ENCODE data around the gene CCDC88B.

The CCDC88B gene

GRCh38 chr11:64339754-64340408 lies at the start of gene CCDC88B:
TSS of gene CCDC88B (plus strand) at chr11:64340204. CDS start at chr11:64340267, 63 bp downstream.
- DNase-seq (ENCODE audit: low spot score): no peak

DNA sequence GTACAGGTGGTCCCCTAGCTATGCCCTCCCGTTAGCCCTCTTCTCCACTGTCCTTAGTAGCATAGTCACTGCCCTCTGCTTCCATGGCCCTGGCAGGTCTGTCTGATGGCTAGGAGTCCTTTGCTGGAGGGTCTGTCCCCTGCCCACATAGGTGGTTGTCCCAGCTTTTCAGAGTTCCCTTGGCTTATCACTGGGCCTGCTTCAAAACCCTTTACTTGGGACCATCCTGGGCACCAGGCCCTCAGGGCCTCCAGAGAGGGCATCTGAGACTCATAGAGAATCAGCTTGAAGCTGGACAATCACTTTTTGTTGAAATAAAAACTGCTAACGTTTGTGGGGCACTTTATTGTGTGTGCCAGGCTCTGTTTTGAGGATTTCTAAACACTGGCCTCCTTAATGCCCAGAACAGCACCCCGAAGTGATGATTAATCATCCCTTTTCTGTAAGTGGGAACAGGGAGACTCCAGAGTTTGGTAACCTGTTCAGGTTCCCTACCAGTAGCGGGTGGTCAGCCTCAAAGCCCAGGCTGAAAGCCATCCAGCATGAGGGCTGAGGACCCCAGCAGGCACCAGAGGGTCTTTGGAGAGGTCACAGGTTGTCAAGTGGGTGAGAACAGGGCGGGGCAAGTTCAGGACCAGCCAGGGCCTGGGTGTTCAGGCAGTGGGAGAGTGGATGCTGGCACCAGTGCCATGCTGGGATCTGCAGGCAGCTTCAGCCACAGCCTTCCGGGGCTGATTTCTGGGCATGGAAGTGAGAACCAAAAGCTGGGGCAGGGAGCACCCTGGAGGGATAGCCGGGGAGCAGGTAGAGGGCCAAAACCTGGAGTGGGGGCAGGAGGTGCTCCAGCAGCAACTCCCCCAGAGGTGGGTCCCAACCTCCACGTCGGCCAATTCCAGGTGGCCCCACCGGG lies 49.4 kb upstream of the CCDC88B start:
- no peak for DNase-seq (ENCODE audit: low spot score)

DNA sequence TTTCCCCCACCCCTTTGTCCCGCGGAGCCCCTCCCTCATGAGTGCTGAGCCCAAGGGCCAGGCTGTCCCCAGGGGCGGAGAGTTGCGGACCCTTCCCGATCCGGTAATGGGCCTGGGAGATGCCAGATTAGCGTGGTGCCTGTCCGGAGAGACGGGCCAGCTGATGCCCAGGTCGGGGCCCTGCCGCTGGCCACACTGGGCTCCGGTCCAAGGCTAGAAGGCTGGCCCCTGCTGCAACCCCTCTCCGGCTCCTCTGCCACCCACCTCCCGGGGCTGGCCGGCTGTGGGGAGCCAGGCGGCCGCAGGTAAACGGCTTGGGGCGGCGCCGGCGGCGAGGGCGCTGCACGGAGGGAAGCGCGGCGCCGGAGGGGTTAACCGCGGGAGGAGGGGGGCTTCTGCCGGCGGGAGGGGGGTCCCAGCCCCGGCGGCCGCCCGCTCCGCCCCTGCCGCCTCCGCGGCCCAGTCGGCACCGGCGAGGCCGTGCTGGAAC lies 48.7 kb upstream of the CCDC88B start, which contains the start of gene KCNK4:
KCNK4 (plus strand) TSS at position 41 of the 490 bp plus-strand sequence. CDS start 1,717 bp downstream, outside the sequence.
- no peak for DNase-seq (ENCODE audit: low spot score)

- no peak for DNase-seq (ENCODE audit: low spot score)
Observed at GRCh38 chr11:64291752-64292459, 48.1 kb upstream of the CCDC88B start.

DNA sequence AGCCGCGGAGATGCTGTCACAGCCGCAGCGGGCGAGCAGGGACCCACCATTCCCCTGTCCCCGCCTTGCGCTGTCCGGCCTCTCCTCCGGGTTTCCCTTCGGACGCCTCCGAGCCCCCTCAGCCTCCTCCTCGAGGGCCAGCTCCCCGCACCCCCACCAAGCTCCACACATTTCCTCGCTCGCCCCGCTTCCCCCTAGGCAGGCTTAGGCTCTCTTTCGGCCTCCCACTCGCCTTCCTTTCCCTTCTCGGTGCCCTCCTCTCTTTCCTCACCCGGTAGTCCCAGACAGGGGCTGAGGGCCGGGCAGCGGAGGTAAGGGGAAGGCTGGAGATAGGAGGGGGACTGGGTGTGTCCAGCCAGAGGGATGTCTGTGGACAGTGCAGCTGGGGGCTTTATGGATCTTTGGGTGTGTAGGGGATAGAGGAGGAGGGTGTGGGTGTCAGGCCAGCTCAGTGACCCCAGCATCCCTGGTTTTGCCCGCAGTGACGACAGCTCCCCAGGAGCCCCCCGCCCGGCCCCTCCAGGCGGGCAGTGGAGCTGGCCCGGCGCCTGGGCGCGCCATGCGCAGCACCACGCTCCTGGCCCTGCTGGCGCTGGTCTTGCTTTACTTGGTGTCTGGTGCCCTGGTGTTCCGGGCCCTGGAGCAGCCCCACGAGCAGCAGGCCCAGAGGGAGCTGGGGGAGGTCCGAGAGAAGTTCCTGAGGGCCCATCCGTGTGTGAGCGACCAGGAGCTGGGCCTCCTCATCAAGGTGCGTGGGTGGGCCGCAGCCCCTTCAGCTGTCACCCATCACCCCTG lies 47.3 kb upstream of the CCDC88B start:
- DNase-seq (ENCODE audit: low spot score): no peak

DNA sequence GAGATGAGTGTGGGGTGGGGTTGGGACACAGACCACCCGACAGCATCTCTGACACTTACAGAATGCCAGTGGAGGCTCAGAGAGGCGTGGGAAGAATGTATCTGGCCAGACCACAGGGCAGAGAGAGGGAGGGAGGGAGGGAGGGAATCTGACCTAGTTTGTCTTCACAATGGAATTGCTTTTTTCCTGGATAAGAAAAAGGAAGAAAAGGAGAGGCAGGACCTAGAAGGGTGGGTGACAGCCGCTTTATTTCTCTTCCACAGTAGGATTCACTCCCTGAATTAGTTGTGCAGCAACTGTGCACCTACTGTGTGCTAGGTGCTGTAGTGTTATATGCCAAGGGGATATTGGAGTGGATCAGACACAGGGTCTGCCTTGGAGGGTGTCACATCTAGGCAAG lies 45.2 kb upstream of the CCDC88B start:
- peak; percentile 72 for DNase-seq (ENCODE audit: low spot score)

- no peak for DNase-seq (ENCODE audit: low spot score)
Observed at GRCh38 chr11:64295760-64296159, 44.2 kb upstream of the CCDC88B start.

GRCh38 chr11:64296236-64296635 lies 43.8 kb upstream of the CCDC88B start:
- DNase-seq (ENCODE audit: low spot score): no peak

- DNase-seq (ENCODE audit: low spot score): no peak
Observed at GRCh38 chr11:64296830-64297698, 42.9 kb upstream of the CCDC88B start.

- DNase-seq (ENCODE audit: low spot score): no peak
Observed at GRCh38 chr11:64297699-64298358, 42.2 kb upstream of the CCDC88B start.

DNA sequence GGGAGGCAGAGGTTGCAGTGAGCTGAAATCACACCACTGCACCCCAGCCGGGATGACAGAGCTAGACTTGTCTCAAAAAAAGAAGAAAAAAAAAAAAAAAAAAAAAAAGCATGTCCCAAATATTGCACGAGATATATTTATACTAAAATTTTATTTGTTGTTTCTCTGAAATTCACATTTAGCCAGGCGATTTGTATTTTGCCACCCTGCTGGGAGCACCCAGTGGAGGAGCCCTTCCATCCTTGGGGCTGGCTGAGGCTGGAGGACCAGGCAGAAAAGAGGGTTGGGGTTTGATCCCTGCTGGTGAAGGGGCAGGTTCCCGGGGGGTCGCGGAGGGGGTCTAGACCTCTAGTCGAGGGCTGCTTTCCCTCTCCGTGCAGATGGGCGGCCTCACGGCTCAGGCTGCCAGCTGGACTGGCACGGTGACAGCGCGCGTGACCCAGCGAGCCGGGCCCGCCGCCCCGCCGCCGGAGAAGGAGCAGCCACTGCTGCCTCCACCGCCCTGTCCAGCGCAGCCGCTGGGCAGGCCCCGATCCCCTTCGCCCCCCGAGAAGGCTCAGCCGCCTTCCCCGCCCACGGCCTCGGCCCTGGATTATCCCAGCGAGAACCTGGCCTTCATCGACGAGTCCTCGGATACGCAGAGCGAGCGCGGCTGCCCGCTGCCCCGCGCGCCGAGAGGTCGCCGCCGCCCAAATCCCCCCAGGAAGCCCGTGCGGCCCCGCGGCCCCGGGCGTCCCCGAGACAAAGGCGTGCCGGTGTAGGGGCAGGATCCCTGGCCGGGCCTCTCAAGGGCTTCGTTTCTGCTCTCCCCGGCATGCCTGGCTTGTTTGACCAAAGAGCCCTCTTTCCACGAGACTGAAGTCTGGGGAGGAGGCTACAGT lies 40.8 kb upstream of the CCDC88B start:
- no peak for DNase-seq (ENCODE audit: low spot score)

GRCh38 chr11:64299847-64300648 lies 40.0 kb upstream of the CCDC88B start, which contains the start of gene CATSPERZ:
TSS of gene CATSPERZ (plus strand) at chr11:64300358. CDS start at chr11:64300411, 53 bp downstream.
- no peak for DNase-seq (ENCODE audit: low spot score)

GRCh38 chr11:64303109-64304031 lies 36.6 kb upstream of the CCDC88B start:
- DNase-seq (ENCODE audit: low spot score): no peak

- no peak for DNase-seq (ENCODE audit: low spot score)
Observed at GRCh38 chr11:64304032-64304315, 36.0 kb upstream of the CCDC88B start.

DNA sequence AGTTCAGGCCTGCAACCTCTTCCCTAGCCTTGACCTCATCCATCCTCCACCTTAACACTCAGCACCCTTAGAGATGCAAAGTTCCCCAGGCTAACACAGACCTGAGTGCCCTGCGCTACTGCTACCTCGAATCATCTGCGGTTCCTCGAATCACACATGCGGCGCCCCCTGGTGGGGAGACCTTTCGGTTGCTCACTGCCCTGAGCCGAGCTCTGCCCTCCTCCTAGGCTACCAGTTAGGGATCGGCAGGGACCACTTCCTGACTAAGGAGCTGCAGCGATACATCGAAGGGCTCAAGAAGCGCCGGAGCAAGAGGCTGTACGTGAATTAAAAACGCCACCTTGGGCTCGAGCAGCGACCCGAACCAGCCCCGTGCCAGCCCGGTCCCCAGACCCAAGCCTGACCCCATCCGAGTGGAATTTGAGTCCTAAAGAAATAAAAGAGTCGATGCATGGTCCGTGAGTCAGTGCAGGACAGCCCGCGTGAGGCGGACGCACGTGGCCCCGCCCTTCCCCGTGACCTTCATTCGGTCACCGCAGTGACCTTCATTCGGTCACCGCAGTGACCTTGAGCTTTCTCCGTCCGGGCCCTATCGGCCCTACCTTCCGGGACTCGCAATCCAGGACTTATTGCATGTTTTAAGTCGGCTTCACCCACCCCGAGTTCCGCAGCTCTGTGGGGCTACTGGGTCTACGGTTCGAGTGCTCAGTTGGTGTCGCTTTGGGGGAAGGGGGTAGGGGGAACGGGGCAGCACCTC lies 35.5 kb upstream of the CCDC88B start:
- peak; percentile 96 for DNase-seq (ENCODE audit: low spot score)

- peak; percentile 98 for DNase-seq (ENCODE audit: low spot score)
Observed at GRCh38 chr11:64305075-64305690, 34.8 kb upstream of the CCDC88B start, which contains the start of gene ESRRA. TSS of gene ESRRA (plus strand) at chr11:64305524. CDS start at chr11:64307180, 1,656 bp downstream.

Measured in cerebellar cortex (tissue), 1 donor.